ENCODE measurements around the gene NPTX1.

The NPTX1 gene

GRCh38 chr17:80481284-80482057, 5.1 kb upstream of the NPTX1 start:
- in situ Hi-C loops (cut with HindIII; ENCODE audit: low sequenced_read_pairs), result no loop called here

DNA sequence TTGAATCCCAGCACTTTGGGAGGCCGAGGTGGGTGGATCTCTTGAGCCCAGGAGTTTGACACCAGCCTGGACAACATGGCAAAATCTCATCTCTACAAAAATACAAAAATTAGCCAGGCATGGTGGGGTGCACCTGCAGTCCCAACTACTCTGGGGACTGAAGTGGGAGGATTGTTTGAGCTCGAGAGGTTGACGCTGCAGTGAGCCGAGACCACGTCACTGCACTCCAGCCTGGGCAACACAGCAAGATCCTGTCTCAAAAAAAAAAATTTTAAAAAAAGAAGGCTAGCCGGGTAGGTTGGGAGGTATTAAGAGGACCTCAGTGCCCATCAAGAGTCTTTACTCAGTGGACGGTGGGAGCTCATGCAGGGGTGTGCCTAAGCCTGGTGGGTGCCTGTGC, 3.8 kb upstream of the NPTX1 start:
- in situ Hi-C loops (cut with HindIII; ENCODE audit: low sequenced_read_pairs), result no loop called here

- in situ Hi-C loops (cut with HindIII; ENCODE audit: low sequenced_read_pairs), result no loop called here
Measured at GRCh38 chr17:80479246-80479566, 2.8 kb upstream of the NPTX1 start.

- in situ Hi-C loops (cut with HindIII; ENCODE audit: low sequenced_read_pairs), result no loop called here
Measured at GRCh38 chr17:80478487-80479245, 2.3 kb upstream of the NPTX1 start.

- in situ Hi-C loops (cut with HindIII; ENCODE audit: low sequenced_read_pairs), result no loop called here
Measured at GRCh38 chr17:80477647-80478478, 1.5 kb upstream of the NPTX1 start.

DNA sequence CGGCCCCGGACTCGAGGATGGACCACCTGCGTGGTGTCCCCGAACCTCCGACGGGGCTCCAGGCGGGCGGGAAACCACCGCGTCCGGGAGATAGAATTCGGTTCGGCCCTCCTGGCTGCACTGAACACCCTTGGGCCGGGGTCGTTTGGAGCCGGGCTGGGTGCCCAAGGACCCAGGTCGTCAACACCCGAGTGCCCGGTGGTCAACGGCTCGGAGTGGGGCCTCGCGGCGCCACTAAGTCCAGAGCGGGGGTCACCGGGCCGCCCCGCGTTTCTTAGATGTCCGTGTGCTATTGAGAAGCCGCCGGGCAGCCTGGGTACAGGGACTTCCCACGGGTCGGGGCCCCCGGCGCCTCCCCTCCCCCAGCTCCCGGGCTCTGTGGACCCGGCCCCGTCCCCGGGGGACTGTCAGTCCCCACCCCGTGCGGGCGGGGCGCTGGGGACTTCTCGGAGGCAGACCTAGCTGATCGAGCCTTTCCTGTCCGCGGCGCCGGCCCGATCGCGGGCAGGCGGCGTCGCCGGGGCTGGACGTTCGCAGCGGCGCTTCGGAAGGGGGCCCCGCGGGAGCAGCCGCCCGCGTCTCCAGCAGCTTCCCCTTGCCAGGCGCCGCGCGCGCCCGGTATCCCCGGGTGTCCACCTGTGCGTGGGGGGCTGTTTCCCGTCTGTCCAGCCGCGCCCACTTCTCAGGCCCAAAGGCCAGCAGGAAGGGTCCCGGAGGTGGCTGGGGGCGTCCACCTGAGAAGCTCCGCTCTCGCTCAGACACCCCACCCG, 655 bp upstream of the NPTX1 start:
- in situ Hi-C loops (cut with HindIII; ENCODE audit: low sequenced_read_pairs), result no loop called here

- in situ Hi-C loops (cut with HindIII; ENCODE audit: low sequenced_read_pairs), result no loop called here
Measured at GRCh38 chr17:80474961-80475909, 1.2 kb downstream of the NPTX1 start.

DNA sequence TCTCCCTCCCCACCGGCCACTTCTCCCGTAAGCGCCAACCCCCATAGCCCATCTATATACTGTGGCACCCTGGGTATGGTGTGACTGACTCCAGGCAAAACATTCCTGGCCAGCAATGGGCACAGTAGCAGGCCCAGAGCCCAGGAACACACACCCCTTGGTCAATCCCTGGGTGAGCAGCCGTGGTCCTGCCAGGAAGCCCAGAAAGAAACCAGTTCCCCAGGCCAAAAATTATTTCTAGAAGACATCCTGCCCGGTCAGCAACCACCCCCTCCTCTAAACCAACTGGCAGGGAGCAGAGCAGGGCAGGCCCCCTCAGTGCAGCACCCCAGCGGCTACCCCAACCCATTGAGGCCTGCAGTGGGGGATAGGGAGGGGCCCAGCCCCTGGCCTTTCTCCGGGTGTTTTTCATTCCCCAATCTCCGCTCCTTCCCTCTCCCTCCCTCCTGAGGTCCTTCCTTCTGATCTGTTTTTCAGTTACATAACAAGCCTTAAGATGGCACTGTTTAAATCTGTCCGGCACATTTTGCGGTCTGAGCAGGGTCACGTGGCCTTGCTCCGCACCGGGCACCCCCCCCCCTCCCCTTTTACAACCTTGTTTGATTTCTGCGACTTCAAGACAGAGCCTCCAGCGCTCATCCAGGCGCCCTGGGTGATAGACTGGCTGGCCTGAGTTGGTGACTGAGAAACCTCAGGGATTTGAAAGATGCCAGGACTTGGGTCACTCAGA, 2.0 kb downstream of the NPTX1 start:
- in situ Hi-C loops (cut with HindIII; ENCODE audit: low sequenced_read_pairs), result no loop called here

GRCh38 chr17:80473701-80474100, 2.7 kb downstream of the NPTX1 start:
- in situ Hi-C loops (cut with HindIII; ENCODE audit: low sequenced_read_pairs), result no loop called here

DNA sequence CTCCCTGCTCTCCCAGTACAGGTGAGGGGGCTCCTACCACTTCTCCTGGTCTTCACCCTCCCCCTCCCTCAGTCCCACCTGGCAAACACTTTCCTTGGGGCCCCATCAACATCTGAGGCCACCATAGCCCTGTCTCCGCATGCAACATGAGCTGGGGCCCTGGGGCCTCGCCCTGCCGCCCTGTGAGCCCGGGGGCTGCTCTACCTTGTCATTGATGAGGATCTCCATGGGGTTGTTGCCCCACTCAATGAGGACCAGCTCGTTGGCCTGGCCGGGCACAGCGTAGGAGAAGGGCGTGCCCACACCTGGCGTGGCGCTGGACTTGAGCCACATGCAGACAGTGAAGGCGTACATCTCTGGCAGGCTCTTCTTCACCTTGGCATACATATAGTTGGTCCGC, 3.4 kb downstream of the NPTX1 start:
- in situ Hi-C loops (cut with HindIII; ENCODE audit: low sequenced_read_pairs), result no loop called here

GRCh38 chr17:80471922-80472321, 4.5 kb downstream of the NPTX1 start:
- in situ Hi-C loops (cut with HindIII; ENCODE audit: low sequenced_read_pairs), result no loop called here

DNA sequence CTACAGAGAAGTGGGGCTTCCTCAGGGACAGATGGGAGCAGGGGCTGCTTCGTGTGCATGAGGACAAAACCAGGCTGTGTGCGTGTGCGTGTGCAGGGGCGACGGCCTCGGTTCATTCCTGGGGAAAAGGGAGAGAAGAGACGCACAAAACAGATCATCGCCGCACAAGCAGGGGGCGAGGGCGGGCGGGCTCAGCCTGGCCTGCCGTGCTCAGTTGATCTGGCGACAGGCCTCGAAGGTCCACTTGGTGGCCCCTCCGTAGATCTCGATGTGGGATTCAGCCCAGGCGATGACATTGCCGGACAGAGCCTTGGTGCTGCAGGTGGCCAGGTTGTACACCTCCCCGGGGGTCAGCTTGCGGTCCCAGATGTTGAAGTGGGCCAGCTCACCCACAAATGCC, 5.8 kb downstream of the NPTX1 start:
- in situ Hi-C loops (cut with HindIII; ENCODE audit: low sequenced_read_pairs), result no loop called here

- in situ Hi-C loops (cut with HindIII; ENCODE audit: low sequenced_read_pairs), result no loop called here
Measured at GRCh38 chr17:80469667-80470066, 6.7 kb downstream of the NPTX1 start.

DNA sequence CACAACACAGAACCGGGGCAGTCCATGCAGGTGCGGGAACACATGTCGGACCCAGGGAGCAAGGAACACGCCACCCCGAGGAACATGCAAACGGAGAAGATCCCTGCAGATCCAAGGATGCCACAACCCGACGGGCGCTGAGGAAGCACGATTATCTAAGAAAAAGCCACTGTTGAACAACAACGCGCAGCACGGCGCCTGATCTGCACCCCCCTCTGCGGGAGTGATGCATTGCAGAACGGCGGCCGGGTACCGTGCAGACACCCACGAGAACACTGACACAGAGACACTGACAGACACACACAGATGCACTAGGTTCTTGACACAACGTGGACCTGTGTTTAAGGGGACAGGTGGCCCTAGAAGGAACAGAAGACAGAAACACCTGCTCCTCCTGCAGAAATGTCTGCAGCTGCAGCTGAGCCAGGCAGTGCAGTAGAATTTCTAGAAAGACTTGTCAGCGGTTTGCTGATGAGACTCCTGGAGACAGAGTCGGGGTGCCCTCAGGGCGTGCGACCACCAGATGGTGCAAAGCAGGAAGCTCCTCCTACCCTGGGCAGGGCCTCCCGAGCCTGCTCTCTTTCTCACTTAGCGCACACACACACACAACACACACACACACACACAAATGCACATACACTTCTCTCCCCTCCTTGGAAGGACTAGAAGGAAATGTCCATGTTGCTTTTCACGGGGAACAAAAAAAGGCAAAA, 7.5 kb downstream of the NPTX1 start:
- in situ Hi-C loops (cut with HindIII; ENCODE audit: low sequenced_read_pairs), result no loop called here

GRCh38 chr17:80468242-80468641, 8.2 kb downstream of the NPTX1 start:
- in situ Hi-C loops (cut with HindIII; ENCODE audit: low sequenced_read_pairs), result no loop called here

- in situ Hi-C loops (cut with HindIII; ENCODE audit: low sequenced_read_pairs), result no loop called here
Measured at GRCh38 chr17:80466188-80466705, 10.2 kb downstream of the NPTX1 start.

GRCh38 chr17:80465327-80465974, 11.0 kb downstream of the NPTX1 start:
- in situ Hi-C loops (cut with HindIII; ENCODE audit: low sequenced_read_pairs), result no loop called here

DNA sequence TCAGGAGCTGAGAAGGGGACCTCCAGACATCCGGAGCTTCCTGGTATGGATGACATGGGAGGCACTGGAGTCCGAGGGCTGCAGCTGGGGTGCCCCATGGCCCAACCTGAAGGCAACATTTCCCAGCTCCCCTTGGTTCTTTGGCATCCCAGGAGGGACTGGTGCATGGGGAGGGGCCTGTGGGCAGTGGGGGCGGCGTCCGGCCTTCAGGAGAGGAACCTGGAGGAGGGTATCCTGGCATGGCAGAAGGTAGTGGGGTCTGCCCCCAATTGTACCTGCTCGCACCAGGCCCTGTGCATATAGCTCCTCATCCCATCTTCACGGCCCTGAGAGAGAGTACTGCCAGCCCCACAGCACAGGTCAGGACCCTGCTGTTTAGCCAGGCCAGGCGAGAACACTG, 11.9 kb downstream of the NPTX1 start:
- in situ Hi-C loops (cut with HindIII; ENCODE audit: low sequenced_read_pairs), result no loop called here
